ENCODE measurements around the gene LANCL2. TPM values are rescaled to one million over a fixed set of nuclear protein-coding genes. Genes with fewer than 3 reads are reported as not detected.
A peak's percentile ranks its signal among the peaks of the same experiment; 100 is the strongest.

The LANCL2 gene
- total and polyA plus RNA-seq, 9 of the 15 experiments (the other 6 are each of a cell fraction or from before 2014, with no cell fraction given): 5.3 to 18.5 (median 13.5) TPM

DNA sequence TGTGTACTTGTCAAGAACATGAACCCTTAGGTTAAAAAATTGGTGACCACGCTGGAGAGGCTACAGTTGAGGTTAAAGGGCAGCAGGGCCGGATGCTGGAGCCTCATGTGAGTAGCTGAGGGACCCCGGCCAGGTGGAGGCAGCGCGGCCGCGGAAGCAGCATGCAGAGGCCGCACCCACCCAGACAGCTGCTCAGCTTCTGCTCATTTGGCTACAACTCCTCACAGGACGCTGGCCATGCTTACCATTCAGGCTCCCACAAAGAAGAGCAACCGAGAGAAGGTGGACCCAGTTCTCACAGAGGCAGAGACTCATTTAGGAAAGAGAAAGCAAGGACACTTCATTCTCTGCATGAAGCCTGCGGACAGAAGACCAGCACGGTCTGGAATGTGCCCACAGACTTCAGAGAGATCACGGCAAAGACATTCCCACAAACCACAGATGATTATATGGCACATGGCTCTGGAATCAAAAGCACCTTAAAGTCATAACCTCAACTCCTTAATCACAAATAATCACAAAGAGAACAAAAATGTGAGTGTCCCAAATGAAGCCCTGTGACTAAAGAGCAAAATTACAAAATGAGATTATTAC, 112.7 kb downstream of the LANCL2 start:
- Histone ChIP-seq H4K20me1 (replicated peaks; ENCODE audit: control insufficient read depth, insufficient read depth, low read length) (no peaks in the 10 kb centered on the region), H3K27me3 (ENCODE audit: control insufficient read depth in 2 of 2, insufficient read depth in 2 of 2, low read length in 2 of 2) (no peaks in the 10 kb centered on the region), H3K27ac (ENCODE audit: extremely low read depth, low read depth, low read length) (no peak overlapping the region), H3K9me3 (replicated peaks; ENCODE audit: control insufficient read depth, insufficient read depth, low read depth, low read length) (no peaks in the 10 kb centered on the region), H3K4me1 (replicated peaks in 1 of 2; ENCODE audit: control insufficient read depth in 2 of 2, insufficient read depth in 2 of 2, low read length in 2 of 2) (no peaks in the 10 kb centered on the region), H3K36me3 (ENCODE audit: control insufficient read depth, insufficient read depth, low read length) (peaks cover 4% of the 10 kb centered on the region; the same call in 1 of the 3 replicates), H2AFZ (ENCODE audit: low read depth, low read length) (no peak overlapping the region), H3K79me2 (ENCODE audit: control insufficient read depth, insufficient read depth, low read length) (no peaks in the 10 kb centered on the region), H3K9me1 (ENCODE audit: control insufficient read depth, insufficient read depth, low read length) (no peaks in the 10 kb centered on the region), H3K4me3 (no peak overlapping the region), H3K4me2 (ENCODE audit: insufficient read depth, low read length) (no peak overlapping the region), H3K9ac (ENCODE audit: insufficient read depth in 1 of 2, low read depth in 2 of 2, low read length in 2 of 2) (peak overlapping the region in 1 of 2 experiments; percentile 36; a peak in 1 of 4 replicates)
- no peak for ATAC-seq
- no TSS peak for BruUV-seq (replicated peaks)
- in situ Hi-C loops (cut with MboI): no loop called here
- no peak for TF ChIP-seq NCOA6 (IDR thresholded peaks at IDR 0.05)
- TF ChIP-seq, protein P1, sequence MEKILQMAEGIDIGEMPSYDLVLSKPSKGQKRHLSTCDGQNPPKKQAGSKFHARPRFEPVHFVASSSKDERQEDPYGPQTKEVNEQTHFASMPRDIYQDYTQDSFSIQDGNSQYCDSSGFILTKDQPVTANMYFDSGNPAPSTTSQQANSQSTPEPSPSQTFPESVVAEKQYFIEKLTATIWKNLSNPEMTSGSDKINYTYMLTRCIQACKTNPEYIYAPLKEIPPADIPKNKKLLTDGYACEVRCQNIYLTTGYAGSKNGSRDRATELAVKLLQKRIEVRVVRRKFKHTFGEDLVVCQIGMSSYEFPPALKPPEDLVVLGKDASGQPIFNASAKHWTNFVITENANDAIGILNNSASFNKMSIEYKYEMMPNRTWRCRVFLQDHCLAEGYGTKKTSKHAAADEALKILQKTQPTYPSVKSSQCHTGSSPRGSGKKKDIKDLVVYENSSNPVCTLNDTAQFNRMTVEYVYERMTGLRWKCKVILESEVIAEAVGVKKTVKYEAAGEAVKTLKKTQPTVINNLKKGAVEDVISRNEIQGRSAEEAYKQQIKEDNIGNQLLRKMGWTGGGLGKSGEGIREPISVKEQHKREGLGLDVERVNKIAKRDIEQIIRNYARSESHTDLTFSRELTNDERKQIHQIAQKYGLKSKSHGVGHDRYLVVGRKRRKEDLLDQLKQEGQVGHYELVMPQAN (IDR thresholded peaks at IDR 0.05; ENCODE audit: borderline replicate concordance): no peak
- no peak for TF ChIP-seq ILK (tag; IDR thresholded peaks at IDR 0.05; ENCODE audit: borderline replicate concordance, low read depth)
- TF ChIP-seq POLR2AphosphoS2 (IDR thresholded peaks at IDR 0.05; ENCODE audit: low read length): no peak
- TF ChIP-seq ELF4 (CRISPR knock-in tag; IDR thresholded peaks at IDR 0.05): no peak
- intact Hi-C loops (cut with micrococcal nuclease): no loop called here
- DNase-seq (ENCODE audit: extremely low read depth in 1 of 4, low spot score in 3 of 4): no peak
- CTCF ChIA-PET (ENCODE audit: low intra/inter-chr PET ratio): no interaction called here
- POLR2A ChIA-PET: no interaction called here
- no peak for FAIRE-seq
- WGBS (ENCODE audit: insufficient coverage, low coverage, missing lambda C conversion rate): 68% methylated on average over 9 of the region's 13 CpGs
